Ishikawa (cell line): Measurements from ENCODE around the gene TET2.

Source experiments
- CREB1 ChIP-seq: IDR thresholded peaks from 2 replicates; pipeline ENCODE4 v1.6.1; 2012; ENCODE audit warnings: low read depth
- EGR1 ChIP-seq: IDR thresholded peaks from 2 replicates; pipeline ENCODE4 v1.6.1; 2012
- EP300 ChIP-seq: IDR thresholded peaks from 2 replicates; pipeline ENCODE4 v1.6.1; 2012; ENCODE audit warnings: borderline replicate concordance
- TF ChIP-seq, protein P1 (sequence below): IDR thresholded peaks from 2 replicates; pipeline ENCODE4 v1.6.1; 2012

DNA sequence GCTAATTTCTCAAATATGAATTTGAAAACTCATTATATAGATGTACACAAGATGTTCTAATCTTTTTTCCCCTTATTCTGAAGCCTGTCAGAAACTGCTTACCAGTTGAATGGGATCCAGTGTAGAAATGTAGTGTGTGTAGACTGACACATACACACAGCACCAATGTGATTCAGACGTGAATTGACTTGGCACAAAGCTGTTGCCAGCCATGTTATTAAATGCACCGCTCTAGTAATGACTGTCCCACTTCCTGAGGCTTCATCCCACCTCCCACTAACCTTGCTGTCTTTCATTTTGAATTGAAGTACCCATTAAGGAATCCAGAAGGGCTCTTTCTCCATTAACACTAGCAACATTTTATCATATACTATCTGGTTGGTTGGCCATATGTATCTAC, 180.5 kb downstream of the TET2 start:
- TF ChIP-seq, protein P1, sequence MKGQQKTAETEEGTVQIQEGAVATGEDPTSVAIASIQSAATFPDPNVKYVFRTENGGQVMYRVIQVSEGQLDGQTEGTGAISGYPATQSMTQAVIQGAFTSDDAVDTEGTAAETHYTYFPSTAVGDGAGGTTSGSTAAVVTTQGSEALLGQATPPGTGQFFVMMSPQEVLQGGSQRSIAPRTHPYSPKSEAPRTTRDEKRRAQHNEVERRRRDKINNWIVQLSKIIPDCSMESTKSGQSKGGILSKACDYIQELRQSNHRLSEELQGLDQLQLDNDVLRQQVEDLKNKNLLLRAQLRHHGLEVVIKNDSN: no peak
- no peak for TF ChIP-seq EGR1
- no peak for TF ChIP-seq CREB1
- no peak for TF ChIP-seq EP300
